ENCODE measurements around the gene TMEM82.

TMEM82 gene

GRCh38 chr1:15757575-15758342 is 15.5 kb downstream of the TMEM82 start:
- no peak for DNase-seq

- no peak for DNase-seq
Observed at GRCh38 chr1:15758343-15758931, 16.1 kb downstream of the TMEM82 start, which contains the start of gene FBLIM1. Gene FBLIM1 (plus strand): TSS chr1:15758795. CDS start chr1:15764984, 6,189 bp downstream.

DNA sequence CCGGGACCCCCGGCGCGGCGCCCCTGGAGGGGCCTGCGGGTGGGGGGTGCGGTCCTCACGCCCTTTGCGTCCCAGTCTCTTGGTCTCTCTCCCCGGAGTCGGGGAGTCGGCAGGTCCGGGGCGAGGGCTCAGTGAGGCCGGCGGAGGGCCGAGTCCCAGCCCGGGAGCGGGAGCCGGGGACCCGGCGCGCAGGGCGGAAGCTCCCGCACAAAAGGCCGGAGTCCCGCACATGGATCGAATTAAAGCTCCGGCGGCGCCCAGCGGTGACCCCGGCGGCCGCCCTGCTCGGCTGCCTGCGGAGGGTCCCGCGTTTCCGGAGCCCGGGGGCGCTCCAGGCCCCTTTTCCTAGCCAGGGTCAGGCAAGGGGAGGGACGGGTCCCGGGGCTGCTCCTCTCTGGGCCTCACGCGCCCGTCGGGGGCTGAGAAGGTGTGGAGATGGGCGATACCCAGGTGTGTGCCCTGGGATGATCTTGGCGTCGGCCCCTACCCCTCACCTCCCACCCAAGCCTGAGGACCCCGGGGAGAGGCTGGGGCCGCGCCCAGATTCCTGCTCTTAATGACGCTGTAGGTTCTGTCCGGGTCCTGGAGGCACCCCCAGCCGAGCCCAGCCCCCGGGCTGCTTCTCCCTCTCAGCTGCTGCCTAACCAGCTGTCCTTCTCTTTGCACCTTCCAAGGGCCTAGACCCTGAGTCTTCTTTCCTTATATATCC is 16.8 kb downstream of the TMEM82 start:
- no peak for DNase-seq

DNA sequence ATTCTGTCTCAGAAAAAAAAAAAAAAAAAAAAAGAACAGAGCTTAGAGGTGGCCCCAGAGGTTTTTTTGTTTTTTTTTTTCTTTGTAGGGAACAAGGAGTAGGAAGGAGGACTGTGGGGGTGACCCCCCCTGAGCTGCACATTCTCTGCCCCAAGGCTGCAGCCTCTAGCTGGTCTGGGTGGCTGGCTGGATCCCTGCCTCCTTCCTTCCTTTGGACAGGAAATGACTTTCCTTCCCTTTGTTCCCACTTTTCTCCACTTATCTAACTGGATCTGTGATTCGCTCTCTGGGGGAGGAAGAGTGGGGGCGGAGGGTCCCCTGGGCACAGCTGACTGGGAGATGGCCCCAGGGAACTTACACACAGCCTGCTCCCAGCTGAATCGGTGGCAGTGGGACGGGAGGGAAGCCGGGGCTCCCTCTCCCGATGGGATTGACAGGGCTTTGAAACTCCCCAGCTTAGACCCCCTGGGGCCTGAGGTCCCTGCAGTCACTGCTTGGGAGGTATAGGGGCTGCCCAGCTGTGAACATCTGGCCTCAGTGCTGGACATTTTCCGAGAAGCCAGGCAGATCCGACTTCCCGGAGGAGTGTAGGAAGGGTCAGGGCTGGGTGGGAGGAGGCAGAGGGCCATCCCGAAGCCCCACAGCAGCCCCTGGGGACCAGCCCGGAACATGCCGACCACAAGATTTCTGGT is 18.4 kb downstream of the TMEM82 start:
- no peak for DNase-seq

- DNase-seq = no peak
Observed at GRCh38 chr1:15761366-15762128, 19.2 kb downstream of the TMEM82 start.

- DNase-seq = no peak
Observed at GRCh38 chr1:15762546-15762945, 20.2 kb downstream of the TMEM82 start.

DNA sequence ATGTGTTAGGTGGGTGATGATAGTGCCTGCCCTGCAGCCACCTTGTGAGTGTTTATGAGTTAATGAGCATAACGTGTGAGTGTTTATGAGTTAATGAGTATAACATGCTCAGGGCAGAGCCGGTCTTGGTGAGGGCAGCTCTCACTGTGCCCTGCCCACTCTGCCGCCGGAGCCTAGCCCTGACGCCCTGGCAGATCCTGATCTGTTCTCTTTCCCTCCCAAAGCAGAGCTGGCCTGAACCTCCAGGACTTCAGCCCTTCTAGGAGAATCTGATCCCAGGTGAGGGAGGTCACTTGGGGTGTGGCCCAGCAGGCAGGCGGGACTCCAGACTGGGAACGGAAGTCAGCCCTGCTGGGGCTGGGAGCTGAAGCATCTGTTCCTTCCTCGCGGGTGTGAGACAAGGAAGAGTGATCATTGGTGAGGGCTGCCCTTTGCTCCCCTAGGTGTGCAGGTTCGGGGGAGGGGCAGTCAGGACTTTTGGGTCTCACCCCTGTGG is 22.0 kb downstream of the TMEM82 start:
- DNase-seq = no peak

DNA sequence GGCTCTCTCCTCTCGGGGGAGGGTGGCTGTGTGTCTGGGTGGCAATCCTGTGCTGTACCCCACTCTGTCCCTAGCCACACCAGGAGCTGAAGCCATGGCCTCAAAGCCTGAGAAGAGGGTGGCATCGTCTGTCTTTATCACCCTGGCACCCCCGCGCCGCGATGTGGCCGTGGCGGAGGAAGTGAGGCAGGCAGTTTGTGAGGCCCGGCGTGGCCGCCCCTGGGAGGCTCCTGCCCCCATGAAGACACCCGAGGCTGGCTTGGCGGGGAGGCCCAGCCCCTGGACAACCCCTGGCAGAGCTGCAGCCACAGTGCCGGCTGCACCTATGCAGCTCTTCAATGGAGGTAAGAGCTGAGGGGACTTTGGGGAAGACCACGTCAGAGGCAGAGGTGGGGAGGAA is 22.6 kb downstream of the TMEM82 start:
- no peak for DNase-seq

GRCh38 chr1:15765495-15766194 is 23.3 kb downstream of the TMEM82 start:
- DNase-seq = no peak

- DNase-seq = no peak
Observed at GRCh38 chr1:15767941-15768340, 25.6 kb downstream of the TMEM82 start.

DNA sequence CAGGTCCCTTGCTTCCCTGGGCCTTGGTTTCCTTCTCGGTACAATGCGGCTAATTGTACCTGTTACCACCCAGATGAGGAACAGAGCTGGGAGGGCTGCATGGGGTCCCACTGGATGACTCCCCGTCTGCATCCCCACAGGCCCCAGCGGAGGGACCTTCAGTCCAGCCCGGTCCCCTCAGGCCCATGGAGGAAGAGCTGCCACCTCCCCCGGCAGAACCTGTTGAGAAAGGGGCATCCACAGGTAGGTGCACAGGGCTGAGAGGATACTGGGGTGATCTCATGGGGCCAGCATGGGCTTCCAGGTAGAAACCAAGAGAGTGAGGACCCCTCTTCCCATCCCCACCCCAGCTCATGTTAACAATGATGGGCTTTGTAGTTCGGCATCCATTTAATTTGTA is 26.1 kb downstream of the TMEM82 start:
- DNase-seq = no peak

DNA sequence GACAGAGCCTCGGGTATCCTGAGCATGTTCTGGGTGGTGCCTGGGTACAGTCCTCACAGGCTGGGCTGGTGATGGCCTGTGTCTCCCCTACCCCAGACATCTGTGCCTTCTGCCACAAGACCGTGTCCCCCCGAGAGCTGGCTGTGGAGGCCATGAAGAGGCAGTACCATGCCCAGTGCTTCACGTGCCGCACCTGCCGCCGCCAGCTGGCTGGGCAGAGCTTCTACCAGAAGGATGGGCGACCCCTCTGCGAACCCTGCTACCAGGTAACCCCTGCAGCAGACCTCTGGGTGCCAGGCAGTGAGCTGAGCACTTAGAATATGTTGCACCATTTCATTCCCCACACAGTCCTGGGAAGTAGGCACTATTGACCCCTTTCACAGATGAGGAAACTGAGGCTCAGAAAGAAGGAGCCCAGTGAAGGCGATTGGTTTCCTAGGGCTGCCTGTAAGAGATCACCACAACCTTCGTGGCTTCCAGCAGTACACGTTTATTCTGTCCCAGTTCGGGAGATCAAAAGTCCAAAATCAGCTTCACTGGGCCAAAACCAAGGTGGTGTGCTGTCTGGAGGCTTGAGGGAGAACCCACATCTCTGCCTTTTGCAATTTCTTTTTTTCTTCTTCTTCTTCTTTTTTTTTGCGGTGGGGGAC is 28.1 kb downstream of the TMEM82 start:
- no peak for DNase-seq

DNA sequence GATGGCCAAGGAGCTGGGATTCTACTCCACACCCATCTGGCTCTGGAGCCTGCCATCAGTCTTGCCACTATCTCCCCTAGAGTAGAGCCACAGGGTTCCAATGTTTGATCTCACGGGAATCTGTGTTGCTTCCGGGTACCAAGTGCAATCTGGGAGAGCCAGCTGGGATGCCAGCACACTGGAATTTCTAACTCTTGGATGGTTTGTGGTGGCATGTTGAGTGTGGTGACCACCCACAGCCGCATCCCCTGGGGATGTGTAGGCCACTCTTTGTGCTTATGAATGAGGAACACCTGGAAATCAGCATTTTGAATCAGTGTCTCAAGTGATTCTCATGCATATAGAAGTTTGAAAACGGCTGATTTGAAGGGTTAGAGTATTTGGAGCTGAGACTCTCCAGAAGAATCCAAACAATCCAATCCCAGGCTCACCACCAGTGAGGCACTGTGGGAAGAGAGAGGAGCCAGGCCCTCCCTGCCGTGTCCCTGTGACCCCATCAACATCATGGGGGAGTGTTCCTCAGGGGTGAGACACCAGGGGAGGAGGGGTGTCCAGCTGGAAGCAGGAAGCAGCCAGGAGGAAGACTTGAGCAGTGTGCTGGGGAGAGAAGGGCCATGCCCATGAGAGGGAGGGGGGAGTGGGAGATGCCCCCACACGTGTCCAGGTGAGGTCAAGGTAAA is 29.7 kb downstream of the TMEM82 start:
- no peak for DNase-seq

GRCh38 chr1:15775706-15776105 is 33.4 kb downstream of the TMEM82 start:
- no peak for DNase-seq

DNA sequence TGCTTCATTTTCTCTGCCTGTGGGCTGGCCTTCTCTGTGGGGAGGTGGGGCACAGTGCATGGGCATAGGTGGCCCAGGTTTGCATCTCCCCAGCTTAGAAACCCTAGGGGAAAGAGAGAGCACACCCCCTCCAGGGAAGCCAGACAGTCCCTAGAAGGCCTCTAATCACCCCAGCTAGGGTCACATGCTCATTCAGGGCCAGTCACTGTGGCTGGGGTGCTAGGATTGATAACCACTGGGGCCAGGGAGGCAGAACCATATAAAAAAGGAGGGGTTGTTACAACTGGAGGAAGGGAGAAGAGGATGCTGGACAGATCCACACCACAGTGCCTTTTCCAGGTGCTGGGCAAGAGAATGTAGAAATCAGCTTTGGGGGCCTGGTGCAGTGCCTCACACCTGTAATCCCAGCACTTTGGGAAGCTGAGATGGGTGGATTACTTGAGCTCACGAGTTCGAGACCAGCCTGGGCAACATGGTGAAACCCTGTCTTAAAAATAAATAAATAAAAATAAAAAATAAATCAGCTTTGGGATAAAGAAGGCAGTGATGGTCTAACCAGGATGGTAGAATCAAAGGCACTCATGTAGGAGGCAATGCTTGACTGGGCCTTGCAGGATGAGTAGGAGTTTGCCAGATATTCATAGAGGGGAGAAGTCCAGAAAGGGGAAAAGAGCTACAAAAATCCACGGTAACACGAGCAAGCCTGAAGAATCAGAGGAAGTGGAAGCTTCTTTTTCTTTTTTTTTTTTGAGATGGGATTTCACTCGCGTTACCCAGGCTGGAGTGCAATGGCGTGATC is 35.8 kb downstream of the TMEM82 start:
- no peak for DNase-seq

- DNase-seq = no peak
Observed at GRCh38 chr1:15785683-15786082, 43.4 kb downstream of the TMEM82 start.

GRCh38 chr1:15786581-15786980 is 44.3 kb downstream of the TMEM82 start:
- DNase-seq = no peak

- DNase-seq = no peak
Observed at GRCh38 chr1:15788624-15789301, 46.5 kb downstream of the TMEM82 start.

GRCh38 chr1:15796086-15796462 is 53.8 kb downstream of the TMEM82 start:
- DNase-seq = no peak
